Effector CD4-positive, alpha-beta T cell (primary cell): Measurements from ENCODE around the gene THPO.
"Not testable (repeated sequence)": the region's sequence is repeated elsewhere in the genome, so short reads cannot be mapped to it uniquely, and the experiment has no call there.

Experiments
- DNase-seq: peaks from one replicate; pipeline ENCODE4 v3.0.0-alpha.2; 2020

Gene THPO

GRCh38 chr3:184347321-184348056 lies 30.5 kb downstream of the THPO start:
- DNase-seq = no peak

- DNase-seq = no peak
Measured at GRCh38 chr3:184346480-184347190, 31.4 kb downstream of the THPO start.

- DNase-seq = no peak
Measured at GRCh38 chr3:184345317-184346144, 32.5 kb downstream of the THPO start.

DNA sequence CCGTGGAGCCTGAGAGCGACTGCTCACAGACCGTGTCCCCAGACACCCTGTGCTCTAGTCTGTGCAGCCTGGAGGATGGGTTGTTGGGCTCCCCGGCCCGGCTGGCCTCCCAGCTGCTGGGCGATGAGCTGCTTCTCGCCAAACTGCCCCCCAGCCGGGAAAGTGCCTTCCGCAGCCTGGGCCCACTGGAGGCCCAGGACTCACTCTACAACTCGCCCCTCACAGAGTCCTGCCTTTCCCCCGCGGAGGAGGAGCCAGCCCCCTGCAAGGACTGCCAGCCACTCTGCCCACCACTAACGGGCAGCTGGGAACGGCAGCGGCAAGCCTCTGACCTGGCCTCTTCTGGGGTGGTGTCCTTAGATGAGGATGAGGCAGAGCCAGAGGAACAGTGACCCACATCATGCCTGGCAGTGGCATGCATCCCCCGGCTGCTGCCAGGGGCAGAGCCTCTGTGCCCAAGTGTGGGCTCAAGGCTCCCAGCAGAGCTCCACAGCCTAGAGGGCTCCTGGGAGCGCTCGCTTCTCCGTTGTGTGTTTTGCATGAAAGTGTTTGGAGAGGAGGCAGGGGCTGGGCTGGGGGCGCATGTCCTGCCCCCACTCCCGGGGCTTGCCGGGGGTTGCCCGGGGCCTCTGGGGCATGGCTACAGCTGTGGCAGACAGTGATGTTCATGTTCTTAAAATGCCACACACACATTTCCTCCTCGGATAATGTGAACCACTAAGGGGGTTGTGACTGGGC lies 33.3 kb downstream of the THPO start:
- DNase-seq = no peak

DNA sequence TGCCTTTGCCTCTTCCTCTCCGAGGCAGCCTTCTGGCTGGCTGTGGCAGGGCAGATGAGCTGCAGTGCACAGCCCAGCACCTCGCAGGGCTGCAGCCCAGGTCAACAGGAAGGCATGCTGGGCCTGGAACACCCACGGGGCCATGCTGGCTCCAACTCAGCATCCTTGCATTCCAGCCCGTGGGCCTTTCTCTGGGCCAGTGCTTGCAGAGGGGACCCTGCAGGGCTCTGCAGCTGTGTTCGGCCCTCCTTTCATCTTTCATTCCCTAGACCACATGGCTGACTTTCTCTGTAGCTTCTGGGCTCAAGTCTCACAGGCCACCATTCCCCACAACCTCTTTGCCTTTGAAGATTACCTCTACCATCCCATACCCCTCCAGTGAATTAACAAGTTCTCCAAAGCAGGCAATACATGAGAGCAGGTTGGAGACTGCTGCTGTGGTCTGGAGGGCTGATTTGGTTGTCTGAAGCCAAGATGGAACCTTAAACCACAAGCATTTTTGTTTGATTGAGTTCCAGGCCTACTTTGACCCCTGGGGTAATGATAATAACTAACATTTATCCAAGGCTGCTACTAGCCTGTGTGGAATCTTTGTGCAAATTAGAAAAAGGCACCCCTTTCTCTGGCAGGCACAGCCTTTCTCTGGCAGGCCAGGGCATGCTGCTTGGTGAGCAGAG lies 34.7 kb downstream of the THPO start:
- DNase-seq = no peak

DNA sequence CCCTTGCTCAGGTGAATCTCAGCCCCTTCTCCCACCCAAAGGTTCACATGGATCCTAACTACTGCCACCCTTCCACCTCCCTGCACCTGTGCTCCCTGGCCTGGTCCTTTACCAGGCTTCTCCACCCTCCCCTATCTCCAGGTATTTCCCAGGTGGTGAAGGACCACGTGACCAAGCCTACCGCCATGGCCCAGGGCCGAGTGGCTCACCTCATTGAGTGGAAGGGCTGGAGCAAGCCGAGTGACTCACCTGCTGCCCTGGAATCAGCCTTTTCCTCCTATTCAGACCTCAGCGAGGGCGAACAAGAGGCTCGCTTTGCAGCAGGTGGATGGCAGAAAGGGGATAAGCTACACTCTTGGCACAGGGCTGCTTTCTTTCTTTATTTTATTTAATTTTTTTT lies 36.1 kb downstream of the THPO start:
- DNase-seq = no peak

- not testable (repeated sequence) for DNase-seq
Measured at GRCh38 chr3:184339451-184340135, 38.4 kb downstream of the THPO start.

GRCh38 chr3:184339001-184339400 lies 39.0 kb downstream of the THPO start:
- no peak for DNase-seq

DNA sequence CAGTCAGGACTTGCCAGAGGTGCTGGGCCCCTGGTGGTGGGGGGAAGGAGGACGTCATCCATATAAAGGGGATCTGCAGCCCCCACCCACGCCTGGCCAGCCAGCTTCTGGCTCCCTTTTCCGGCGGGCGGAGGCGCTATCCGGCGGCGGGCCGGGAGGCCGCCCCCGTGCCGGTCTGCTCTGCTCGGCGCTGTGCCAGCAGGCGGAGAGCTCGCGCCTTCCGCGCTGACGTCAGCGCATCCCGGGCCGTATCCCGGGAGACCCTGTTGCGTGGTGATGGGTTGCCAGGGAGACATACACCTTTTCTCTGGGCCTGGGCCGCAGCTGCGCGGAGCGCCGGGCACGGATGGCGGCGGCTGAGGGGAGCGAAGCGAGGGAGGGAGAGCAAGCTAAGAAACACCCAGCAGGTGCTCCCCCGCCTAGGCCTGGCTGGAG lies 39.5 kb downstream of the THPO start:
- DNase-seq = no peak

- DNase-seq = no peak
Measured at GRCh38 chr3:184337981-184338380, 40.0 kb downstream of the THPO start.

DNA sequence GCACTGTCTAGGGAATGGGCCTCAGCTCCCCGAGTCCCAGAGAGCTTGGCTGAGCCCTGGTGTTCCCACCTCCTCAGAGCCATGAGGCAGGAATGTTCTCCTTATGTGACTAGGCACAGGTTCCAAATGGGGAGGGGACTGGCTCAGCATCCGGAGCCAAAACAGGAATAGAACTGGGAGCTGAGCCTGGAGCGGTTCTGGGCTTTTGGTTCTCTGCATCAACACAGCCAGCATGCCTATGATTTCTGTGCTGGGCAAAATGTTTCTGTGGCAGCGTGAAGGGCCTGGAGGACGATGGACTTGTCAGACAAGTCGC lies 40.6 kb downstream of the THPO start, which contains the start of gene FAM131A:
Gene FAM131A (plus strand): TSS at position 202 of the 316 bp plus-strand sequence. CDS start 31 bp downstream, at position 233.
- no peak for DNase-seq

GRCh38 chr3:184336547-184337398 lies 41.2 kb downstream of the THPO start:
- no peak for DNase-seq

GRCh38 chr3:184335661-184336546 lies 42.1 kb downstream of the THPO start:
- peak; percentile 84 for DNase-seq

DNA sequence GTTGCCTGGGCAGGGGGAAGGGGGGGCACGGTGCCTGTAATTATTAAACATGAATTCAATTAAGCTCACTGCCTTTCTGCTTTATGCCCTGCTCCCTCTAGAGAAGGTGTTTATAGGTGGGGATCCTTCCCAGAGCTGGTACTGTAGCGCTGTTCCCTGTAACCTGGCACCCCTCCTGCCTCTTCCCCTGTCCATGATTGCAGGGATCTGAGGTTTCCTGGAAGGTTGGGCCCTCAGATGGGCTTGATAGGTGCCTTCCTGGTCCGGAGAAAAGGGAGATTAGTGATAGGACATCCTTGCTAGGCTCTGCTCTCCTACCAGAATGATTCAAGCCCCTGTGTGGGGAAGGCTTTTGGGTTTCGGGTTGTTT lies 42.7 kb downstream of the THPO start:
- DNase-seq = no peak

DNA sequence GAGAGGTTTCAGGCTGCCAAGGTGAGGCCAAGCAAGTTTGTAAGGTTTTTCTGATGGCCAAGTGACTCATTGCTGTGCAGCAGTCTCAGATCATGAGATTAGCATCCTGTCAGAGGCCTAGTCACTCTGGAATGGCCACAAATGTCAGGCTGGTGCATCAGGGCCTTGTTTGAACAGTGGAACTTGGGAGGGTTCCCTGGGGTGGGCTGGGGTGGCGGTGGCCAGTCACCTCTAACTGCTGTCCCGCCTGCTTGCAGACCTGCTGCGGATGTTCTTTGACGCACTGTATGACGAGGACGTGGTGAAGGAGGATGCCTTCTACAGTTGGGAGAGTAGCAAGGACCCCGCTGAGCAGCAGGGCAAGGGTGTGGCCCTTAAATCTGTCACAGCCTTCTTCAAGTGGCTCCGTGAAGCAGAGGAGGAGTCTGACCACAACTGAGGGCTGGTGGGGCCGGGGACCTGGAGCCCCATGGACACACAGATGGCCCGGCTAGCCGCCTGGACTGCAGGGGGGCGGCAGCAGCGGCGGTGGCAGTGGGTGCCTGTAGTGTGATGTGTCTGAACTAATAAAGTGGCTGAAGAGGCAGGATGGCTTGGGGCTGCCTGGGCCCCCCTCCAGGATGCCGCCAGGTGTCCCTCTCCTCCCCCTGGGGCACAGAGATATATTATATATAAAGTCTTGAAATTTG lies 43.4 kb downstream of the THPO start:
- peak; percentile 41 for DNase-seq

DNA sequence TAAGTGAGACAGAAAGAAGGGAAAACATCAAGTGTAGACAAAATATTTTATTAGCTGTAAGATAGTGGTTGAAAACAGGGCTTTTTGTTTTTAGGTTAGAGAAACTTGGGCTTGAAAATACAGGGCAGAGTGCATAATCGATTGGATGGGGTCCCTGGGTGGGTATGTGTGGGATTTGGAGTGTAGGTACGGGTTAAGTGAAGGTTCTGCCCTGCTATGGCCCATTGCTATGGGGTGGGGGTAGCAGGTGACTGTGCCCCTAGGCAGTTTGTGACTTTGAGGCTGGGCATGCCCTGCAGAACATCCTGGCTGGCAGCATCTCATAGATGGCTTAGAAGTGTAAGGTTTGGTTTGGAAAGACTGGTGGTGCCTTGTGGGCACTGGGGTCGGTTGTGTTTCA lies 44.3 kb downstream of the THPO start:
- DNase-seq = no peak

DNA sequence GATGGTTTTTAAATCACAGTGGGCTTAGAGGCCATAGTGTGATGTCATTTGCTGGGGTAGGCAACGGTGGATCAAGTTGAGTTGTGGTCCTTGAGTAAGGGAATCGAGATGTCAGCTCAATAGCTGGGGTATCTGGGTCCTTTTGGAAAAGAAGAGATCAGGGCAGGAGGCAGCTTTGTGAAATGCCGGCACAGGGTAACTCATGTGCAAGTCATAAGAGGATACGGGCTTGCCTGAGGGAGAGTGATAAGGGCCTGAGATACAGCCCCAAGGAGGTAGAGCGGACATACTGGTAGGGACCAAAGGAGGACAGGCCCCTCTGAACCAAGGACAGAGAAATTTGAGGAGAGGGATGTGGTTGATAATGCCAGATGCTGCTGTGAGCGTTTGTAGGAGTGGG lies 44.8 kb downstream of the THPO start:
- DNase-seq = no peak

GRCh38 chr3:184332370-184333090 lies 45.5 kb downstream of the THPO start:
- no peak for DNase-seq
